Activated naive CD8-positive, alpha-beta T cell treated with anti-CD3 and anti-CD28 coated beads, Interleukin-2, amount 50 U/mL, for 24 hours (primary cell): ENCODE measurements around the gene NAGPA.
A peak's percentile ranks its signal among the peaks of the same experiment; 100 is the strongest.
"Not testable (repeated sequence)": the region's sequence is repeated elsewhere in the genome, so short reads cannot be mapped to it uniquely, and the experiment has no call there.

Source experiments
- ATAC-seq: fragments of 150-1000 bp; cut with Tn5 transposase; one replicate; pipeline ENCODE4 v1.10.0; 2021
- DNase-seq: peaks from one replicate; pipeline ENCODE4 v3.0.0; 2021
- H3K27ac Mint-ChIP-seq: one replicate; pipeline ENCODE4 v1.8.0; 2021; ENCODE audit warnings: mild to moderate bottlenecking, mixed read lengths
- H3K27me3 Mint-ChIP-seq: one replicate; pipeline ENCODE4 v1.8.0; 2021; ENCODE audit warnings: mixed read lengths
- H3K36me3 Mint-ChIP-seq: one replicate; pipeline ENCODE4 v1.8.0; 2021; ENCODE audit warnings: low read depth, mixed read lengths
- H3K4me1 Mint-ChIP-seq: one replicate; pipeline ENCODE4 v1.8.0; 2021; ENCODE audit warnings: mixed read lengths
- H3K4me3 Mint-ChIP-seq: one replicate; pipeline ENCODE4 v1.8.0; 2021; ENCODE audit warnings: mild to moderate bottlenecking, moderate library complexity, mixed read lengths
- H3K9me3 Mint-ChIP-seq: one replicate; pipeline ENCODE4 v1.8.0; 2021; ENCODE audit warnings: mixed read lengths

Gene NAGPA

DNA sequence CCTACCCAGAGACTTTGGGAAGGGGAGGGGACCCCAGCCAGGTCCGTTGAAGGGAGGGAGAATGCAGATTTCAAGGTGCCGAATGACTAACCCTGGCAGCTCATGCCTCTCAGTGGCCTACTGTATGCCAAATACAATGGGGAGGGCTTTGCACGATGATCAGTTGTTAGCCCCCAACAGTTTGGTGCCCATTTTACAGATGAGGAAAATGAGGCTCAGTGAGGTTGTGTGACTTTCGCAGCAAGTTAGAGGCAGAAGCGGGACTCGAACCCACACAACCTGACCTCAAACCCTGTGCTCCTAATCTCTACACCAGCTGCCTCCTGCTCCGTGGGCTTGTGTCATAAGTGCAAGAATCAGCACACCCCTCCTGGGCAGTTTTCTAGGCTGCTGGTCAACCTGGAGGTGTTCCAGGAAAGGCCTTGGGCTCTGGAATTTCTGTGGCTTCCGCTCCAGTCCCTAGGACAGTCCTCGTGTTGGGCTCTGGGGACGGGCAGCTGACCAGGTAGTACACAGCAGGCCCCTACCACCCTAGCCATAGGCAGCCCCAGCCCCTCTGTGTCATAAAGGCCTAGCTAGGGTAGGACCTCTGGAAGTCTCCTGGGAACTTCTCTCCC is 11.9 kb upstream of the NAGPA start:
- no peaks in the 10 kb centered on the region for H3K9me3 Mint-ChIP-seq
- no peaks in the 10 kb centered on the region for H3K4me1 Mint-ChIP-seq
- ATAC-seq, result no peak
- H3K36me3 Mint-ChIP-seq, result no peaks in the 10 kb centered on the region
- DNase-seq, result no peak
- no peak overlapping the region for H3K4me3 Mint-ChIP-seq
- H3K27me3 Mint-ChIP-seq, result no peaks in the 10 kb centered on the region
- H3K27ac Mint-ChIP-seq, result no peak overlapping the region

- not testable (repeated sequence) for H3K4me1 Mint-ChIP-seq, H3K9me3 Mint-ChIP-seq, H3K27me3 Mint-ChIP-seq, H3K4me3 Mint-ChIP-seq, ATAC-seq, H3K27ac Mint-ChIP-seq, H3K36me3 Mint-ChIP-seq, DNase-seq
These were observed 10.8 kb upstream of the NAGPA start for GRCh38 chr16:5044581-5044980.

- H3K36me3 Mint-ChIP-seq, result no peaks in the 10 kb centered on the region
- H3K27me3 Mint-ChIP-seq, result no peaks in the 10 kb centered on the region
- no peaks in the 10 kb centered on the region for H3K4me1 Mint-ChIP-seq
- ATAC-seq (no peak), DNase-seq (no peak)
- no peak overlapping the region for H3K4me3 Mint-ChIP-seq
- no peak overlapping the region for H3K27ac Mint-ChIP-seq
- H3K9me3 Mint-ChIP-seq, result no peaks in the 10 kb centered on the region
These were observed 10.3 kb upstream of the NAGPA start for GRCh38 chr16:5044011-5044540.

DNA sequence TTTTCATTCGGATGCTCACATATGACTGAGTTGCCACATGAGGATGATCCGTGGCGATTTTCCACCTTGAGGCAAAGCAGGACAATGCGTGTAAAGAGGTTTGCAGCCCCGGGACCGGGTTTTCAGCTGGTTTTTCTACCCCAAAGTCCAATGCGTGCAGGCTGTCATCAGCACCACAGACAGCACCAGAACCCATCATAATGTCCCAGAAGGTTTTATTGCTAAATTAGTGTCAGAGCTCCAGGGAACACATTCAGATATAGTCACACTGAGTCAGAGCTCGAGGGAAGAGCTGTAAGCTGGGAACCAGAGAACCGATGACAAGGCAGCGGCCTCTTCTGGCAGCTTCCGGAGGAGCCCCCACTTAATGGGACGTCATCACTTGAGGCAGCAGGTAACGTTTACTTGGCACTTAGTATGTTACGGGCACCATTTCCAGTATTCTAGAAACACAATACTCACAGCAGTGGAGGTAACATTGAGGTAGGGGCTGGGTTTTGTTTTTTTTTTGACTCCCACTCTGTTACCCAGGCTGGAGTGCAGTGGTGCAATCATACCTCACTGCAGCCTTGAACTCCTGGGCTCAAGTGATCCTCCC is 8.9 kb upstream of the NAGPA start:
- no peak for DNase-seq
- no peak overlapping the region for H3K27ac Mint-ChIP-seq
- no peak for ATAC-seq
- H3K4me3 Mint-ChIP-seq, result no peak overlapping the region
- H3K4me1 Mint-ChIP-seq, result no peaks in the 10 kb centered on the region
- no peaks in the 10 kb centered on the region for H3K27me3 Mint-ChIP-seq
- no peaks in the 10 kb centered on the region for H3K36me3 Mint-ChIP-seq
- no peaks in the 10 kb centered on the region for H3K9me3 Mint-ChIP-seq

GRCh38 chr16:5041600-5042133 is 7.9 kb upstream of the NAGPA start:
- Mint-ChIP-seq H3K27ac (no peak overlapping the region), H3K36me3 (no peaks in the 10 kb centered on the region), H3K27me3 (no peaks in the 10 kb centered on the region), H3K4me3 (no peak overlapping the region), H3K9me3 (no peaks in the 10 kb centered on the region), H3K4me1 (no peaks in the 10 kb centered on the region)
- no peak for DNase-seq
- no peak for ATAC-seq

DNA sequence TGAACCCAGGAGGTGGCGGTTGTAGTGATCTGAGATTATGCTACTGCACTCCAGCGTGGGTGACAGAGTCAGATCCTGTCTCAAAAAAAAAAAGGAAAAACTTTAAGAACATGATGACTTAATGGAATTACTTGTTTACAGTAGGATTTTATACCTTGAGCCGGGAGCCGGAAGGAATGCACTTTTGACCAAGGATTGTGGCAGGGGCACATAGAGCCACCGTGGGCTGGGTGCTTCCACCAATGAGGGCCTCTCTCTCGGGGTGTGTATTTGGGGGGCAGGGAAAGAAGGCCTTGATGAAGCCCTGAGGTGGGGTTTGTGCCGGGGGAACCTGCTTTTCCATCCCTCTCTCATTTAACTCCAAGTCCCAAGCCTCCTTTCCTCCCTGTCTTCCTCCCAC is 6.7 kb upstream of the NAGPA start:
- Mint-ChIP-seq H3K27me3 (no peaks in the 10 kb centered on the region), H3K27ac (no peak overlapping the region), H3K4me1 (no peaks in the 10 kb centered on the region), H3K4me3 (no peak overlapping the region), H3K9me3 (no peaks in the 10 kb centered on the region), H3K36me3 (no peaks in the 10 kb centered on the region)
- ATAC-seq, result no peak
- DNase-seq, result no peak

GRCh38 chr16:5036228-5037156 is 2.8 kb upstream of the NAGPA start:
- H3K27ac Mint-ChIP-seq, result no peak overlapping the region
- no peak for ATAC-seq
- H3K9me3 Mint-ChIP-seq, result no peaks in the 10 kb centered on the region

DNA sequence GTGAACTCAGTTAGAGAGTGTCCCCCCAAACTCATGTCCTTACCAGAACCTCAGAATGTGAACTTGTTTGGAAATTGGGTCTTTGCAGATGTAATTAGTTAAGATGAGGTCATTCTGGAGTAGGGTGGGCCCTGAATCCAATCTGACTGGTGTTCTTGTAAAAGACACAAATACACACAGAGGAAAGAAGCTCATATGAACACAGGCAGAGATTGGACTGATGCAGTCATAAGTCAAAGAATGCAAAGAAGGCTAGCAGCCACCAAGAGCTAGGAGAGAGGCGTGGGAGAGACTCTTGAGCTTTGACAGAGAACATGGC is 2.1 kb upstream of the NAGPA start:
- H3K27ac Mint-ChIP-seq, result no peak overlapping the region
- ATAC-seq (no peak), DNase-seq (no peak)
- no peaks in the 10 kb centered on the region for H3K36me3 Mint-ChIP-seq
- H3K4me3 Mint-ChIP-seq, result no peak overlapping the region
- no peaks in the 10 kb centered on the region for H3K9me3 Mint-ChIP-seq
- H3K4me1 Mint-ChIP-seq, result peaks cover 17% of the 10 kb centered on the region
- H3K27me3 Mint-ChIP-seq, result no peaks in the 10 kb centered on the region

More at GRCh38 chr16:5036228-5037156, 2.8 kb upstream of the NAGPA start:
- Mint-ChIP-seq H3K36me3 (no peaks in the 10 kb centered on the region), H3K4me1 (peaks cover 17% of the 10 kb centered on the region), H3K27me3 (no peaks in the 10 kb centered on the region), H3K4me3 (no peak overlapping the region)
- no peak for DNase-seq

- H3K36me3 Mint-ChIP-seq, result no peaks in the 10 kb centered on the region
- ATAC-seq (no peak), DNase-seq (no peak)
- H3K27ac Mint-ChIP-seq, result peak overlapping the region; percentile 87
- peaks cover 17% of the 10 kb centered on the region for H3K4me1 Mint-ChIP-seq
- peak overlapping the region; percentile 84 for H3K4me3 Mint-ChIP-seq
- no peaks in the 10 kb centered on the region for H3K27me3 Mint-ChIP-seq
- H3K9me3 Mint-ChIP-seq, result no peaks in the 10 kb centered on the region
These were observed 410 bp upstream of the NAGPA start for GRCh38 chr16:5034167-5034523.

- Mint-ChIP-seq H3K27ac (peak overlapping the region; percentile 31), H3K9me3 (no peaks in the 10 kb centered on the region), H3K36me3 (no peaks in the 10 kb centered on the region), H3K4me3 (peak overlapping the region; percentile 84), H3K27me3 (no peaks in the 10 kb centered on the region), H3K4me1 (peaks cover 17% of the 10 kb centered on the region)
- no peak for ATAC-seq
- DNase-seq, result no peak
These were observed 977 bp downstream of the NAGPA start for GRCh38 chr16:5032748-5033167.

DNA sequence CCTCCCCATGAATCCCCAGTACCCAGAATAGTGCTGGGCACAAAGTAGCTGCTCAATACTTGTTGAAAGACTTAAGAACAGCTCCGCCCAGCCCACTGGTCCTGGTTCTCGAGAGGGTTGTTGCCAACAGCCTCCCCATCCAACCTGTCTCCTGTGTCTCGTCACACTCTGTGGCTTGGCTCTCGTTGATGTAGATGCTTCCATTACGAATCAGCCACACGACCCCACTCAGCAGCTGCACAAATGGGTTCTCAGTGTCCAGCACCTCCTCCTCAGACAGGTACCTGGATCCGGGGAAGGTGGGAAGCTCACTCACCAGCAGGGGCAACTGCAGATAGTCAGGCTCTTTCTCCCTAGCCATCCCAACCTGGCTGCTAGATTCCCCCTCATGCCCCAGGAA is 2.1 kb downstream of the NAGPA start:
- Mint-ChIP-seq H3K9me3 (no peaks in the 10 kb centered on the region), H3K4me3 (no peak overlapping the region), H3K27ac (no peak overlapping the region), H3K27me3 (no peaks in the 10 kb centered on the region), H3K4me1 (peaks cover 17% of the 10 kb centered on the region), H3K36me3 (peaks cover 2% of the 10 kb centered on the region)
- ATAC-seq (no peak), DNase-seq (no peak)

- DNase-seq, result no peak
- peaks cover 2% of the 10 kb centered on the region for H3K36me3 Mint-ChIP-seq
- H3K27me3 Mint-ChIP-seq, result no peaks in the 10 kb centered on the region
- H3K4me3 Mint-ChIP-seq, result no peak overlapping the region
- no peaks in the 10 kb centered on the region for H3K9me3 Mint-ChIP-seq
- ATAC-seq, result no peak
- H3K27ac Mint-ChIP-seq, result no peak overlapping the region
- H3K4me1 Mint-ChIP-seq, result peaks cover 17% of the 10 kb centered on the region
These were observed 3.4 kb downstream of the NAGPA start for GRCh38 chr16:5030251-5030870.

GRCh38 chr16:5028950-5029475 is 4.7 kb downstream of the NAGPA start:
- H3K4me1 Mint-ChIP-seq, result peaks cover 13% of the 10 kb centered on the region
- H3K36me3 Mint-ChIP-seq, result peaks cover 2% of the 10 kb centered on the region
- ATAC-seq, result no peak
- no peak for DNase-seq
- H3K9me3 Mint-ChIP-seq, result no peaks in the 10 kb centered on the region
- H3K4me3 Mint-ChIP-seq, result no peak overlapping the region
- no peak overlapping the region for H3K27ac Mint-ChIP-seq
- no peaks in the 10 kb centered on the region for H3K27me3 Mint-ChIP-seq

DNA sequence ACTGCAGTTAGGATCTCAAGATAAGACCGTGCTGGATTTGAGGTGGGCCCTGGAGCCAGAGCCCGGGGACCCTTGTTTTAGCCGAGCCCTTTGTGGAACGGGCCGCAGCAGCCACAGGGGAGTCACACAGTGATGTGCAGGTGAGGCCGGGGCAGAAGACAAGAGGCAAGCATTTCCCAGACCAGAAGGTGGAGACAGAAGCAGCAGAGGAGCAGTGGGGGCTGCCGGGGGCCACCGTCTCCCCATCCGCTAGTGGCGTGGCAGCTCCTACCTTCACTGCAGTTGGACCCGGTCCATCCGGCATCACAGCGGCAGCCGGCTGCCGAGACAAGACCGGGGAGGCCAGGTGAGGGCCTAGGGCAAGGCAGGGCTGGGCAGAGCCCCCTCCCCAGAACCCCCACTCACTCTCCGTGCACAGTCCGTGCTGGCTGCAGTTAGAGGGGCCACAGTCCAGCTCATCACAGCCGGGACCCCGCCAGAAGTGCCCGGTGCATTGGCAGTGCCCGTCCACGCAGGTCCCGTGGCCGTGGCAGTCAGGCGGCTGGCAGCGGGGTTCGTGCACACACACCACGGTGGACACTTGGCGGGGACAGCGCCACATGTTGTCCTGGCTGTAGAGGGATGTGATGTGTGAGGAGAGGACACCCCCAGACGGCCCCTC is 6.0 kb downstream of the NAGPA start:
- H3K27ac Mint-ChIP-seq, result no peak overlapping the region
- peaks cover 2% of the 10 kb centered on the region for H3K36me3 Mint-ChIP-seq
- ATAC-seq, result no peak
- H3K9me3 Mint-ChIP-seq, result no peaks in the 10 kb centered on the region
- H3K4me1 Mint-ChIP-seq, result peaks cover 7% of the 10 kb centered on the region
- no peak for DNase-seq
- no peaks in the 10 kb centered on the region for H3K27me3 Mint-ChIP-seq
- no peak overlapping the region for H3K4me3 Mint-ChIP-seq
